ENCODE results near the gene RAB15.

DNA sequence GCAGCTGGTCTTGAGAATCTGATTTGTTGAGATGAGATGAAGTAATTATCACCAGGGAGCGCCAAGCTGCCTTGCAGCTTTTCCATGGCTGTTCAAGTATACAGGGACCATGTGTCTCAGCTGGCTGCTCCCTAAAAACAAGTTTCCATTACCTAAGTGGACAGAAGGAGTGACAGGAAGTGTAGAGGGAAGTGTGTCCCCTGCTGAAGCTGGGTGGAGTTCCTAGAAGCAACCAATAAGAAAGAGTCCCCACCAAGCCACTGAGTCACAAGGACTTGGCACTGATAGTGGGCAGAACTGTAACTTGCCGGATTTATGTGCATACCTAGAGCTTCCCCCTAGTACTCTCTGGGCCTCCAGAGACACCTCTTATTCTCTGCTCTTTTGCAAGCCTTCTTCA lies 28.1 kb downstream of the RAB15 start:
- TF ChIP-seq EZH2 (IDR thresholded peaks at IDR 0.05; ENCODE audit: borderline replicate concordance, low read depth, low read length, severe bottlenecking) (no peak), CTCF (IDR thresholded peaks at IDR 0.05; ENCODE audit: borderline replicate concordance, extremely low read depth, low read length, poor library complexity, severe bottlenecking) (no peak)

Data from DND-41 (cell line).